Measurements from ENCODE around the gene PBRM1.
"Not testable (repeated sequence)": the region's sequence is repeated elsewhere in the genome, so short reads cannot be mapped to it uniquely, and the experiment has no call there.

The PBRM1 gene

DNA sequence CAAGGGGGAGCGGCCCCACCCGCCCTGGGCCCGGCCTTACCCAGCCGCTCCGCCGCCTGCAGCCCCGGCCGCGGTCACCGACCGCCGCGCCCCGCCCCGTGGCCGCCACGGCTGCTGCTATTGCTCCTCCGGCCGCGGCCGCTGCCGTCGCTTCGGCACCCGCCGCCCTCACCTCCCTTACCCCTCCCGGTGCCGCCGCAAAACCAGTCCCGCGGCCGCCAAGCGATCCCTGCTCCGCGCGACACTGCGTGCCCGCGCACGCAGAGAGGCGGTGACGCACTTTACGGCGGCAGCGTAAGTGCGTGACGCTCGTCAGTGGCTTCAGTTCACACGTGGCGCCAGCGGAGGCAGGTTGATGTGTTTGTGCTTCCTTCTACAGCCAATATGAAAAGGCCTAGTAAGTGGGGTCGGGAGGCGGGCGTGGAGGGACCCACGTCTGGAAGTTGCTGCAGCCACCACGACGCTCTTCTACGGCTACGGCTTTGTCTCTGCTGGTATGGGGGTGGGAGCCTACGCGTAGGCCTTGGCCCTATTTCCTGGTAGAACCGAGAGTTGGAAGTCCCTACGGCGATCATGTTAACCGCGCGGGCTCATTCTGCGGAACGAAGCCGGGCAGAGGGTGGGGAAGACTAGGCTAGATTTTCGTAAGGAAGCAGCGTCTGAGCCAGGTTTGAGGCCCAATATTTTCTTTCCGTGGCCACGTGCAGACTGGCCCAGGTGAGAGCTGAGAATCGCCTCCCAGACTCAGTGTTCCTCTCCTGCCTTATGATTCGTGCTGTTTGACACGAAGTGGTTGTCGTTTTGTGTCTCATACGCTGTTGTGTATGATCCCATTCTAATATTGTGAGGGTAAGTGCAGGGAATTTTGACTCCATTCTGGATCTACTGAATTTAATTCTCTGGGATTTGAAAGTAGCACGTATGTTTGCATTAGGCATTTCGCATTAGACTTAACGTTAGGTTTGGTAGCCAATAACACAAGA lies at the start of gene PBRM1, which contains the start of gene GNL3:
PBRM1 (minus strand) TSS at position 205 of the 983 bp plus-strand sequence.
GNL3 (plus strand) TSS at position 324 of the 983 bp plus-strand sequence; CDS start at position 385, 61 bp downstream.
- DNase-seq, result peak; percentile 97

DNA sequence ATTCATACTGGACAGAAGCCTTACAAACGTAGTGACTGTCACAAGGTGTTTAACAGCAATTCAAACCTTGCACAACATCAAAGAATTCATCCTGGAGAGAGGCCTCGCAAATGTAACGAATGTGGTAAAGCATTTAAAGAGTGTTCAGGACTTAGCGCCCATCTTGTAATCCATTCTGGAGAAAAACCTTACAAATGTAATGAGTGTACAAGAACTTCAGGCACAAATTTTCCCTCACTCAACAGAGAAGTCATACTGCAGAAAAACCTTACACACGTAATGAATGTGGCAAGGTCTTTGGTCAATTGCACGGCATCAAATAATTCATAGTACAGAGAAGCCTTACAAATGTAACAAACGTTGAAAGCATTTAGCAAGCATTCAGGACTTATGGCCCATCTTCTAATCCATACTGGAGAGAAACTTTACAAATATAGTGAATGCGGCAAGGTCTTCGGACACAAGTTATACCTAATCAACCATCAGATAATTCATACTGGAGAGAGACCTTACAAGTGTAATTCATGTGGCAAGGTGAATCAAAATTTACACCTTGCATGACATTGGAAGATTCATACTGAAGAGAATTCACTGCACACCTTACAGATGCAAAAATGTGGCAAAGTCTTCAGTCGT lies 47.7 kb upstream of the PBRM1 start:
- DNase-seq, result no peak

DNA sequence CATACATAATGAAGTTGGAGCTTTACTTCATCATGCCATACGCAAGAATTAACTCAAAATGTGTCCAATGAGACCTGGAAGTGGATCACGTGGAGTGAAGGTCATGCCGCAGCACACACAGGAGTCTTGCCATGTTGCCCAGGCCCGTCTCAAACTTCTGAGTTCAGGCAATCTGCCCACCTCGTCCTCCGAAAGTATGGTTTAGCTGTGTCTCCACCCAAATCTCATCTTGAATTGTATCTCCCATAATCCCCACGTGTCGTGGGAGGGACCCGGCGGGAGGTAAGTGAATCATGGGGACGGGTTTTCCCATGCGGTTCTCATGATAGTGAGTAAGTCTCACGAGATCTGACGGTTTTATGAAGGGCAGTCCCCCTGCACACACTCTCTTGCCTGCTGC lies 45.9 kb upstream of the PBRM1 start:
- DNase-seq, result no peak

- DNase-seq, result no peak
Measured at GRCh38 chr3:52730681-52731080, 45.0 kb upstream of the PBRM1 start.

DNA sequence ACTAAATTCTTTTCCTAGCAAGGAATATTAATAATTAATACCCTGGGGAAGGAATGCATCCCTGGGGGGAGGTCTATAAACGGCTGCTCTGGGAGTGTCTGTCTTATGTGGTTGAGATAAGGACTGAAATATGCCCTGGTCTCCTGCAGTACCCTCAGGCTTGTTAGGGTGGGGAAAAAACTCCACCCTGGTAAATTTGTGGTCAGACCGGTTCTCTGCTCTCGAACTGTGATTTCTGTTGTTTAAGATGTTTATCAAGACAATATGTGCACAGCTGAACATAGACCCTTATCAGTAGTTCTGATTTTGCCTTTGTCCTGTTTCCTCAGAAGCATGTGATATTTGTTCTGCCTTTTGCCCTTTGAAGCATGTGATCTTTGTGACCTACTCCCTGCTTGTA lies 43.0 kb upstream of the PBRM1 start:
- not testable (repeated sequence) for DNase-seq

DNA sequence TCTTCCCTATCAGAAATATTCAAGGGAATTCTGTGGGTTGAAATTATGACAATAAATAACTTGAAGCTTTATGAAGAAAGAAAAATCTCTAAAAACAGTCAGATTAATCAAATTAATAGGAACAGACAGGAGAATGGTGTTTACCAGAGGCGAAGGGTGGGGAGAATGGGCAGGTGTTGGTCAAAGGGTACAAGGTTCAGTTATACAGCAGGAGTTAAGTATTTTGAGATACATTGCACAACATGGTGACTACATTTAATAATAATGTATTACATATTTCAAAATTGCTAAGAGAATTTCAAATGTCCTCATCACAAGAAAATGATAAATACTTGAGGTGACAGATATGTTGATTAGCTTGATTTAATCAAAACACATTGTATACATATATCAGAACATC lies 38.8 kb upstream of the PBRM1 start:
- no peak for DNase-seq

GRCh38 chr3:52723935-52724334 lies 38.2 kb upstream of the PBRM1 start:
- DNase-seq, result no peak

DNA sequence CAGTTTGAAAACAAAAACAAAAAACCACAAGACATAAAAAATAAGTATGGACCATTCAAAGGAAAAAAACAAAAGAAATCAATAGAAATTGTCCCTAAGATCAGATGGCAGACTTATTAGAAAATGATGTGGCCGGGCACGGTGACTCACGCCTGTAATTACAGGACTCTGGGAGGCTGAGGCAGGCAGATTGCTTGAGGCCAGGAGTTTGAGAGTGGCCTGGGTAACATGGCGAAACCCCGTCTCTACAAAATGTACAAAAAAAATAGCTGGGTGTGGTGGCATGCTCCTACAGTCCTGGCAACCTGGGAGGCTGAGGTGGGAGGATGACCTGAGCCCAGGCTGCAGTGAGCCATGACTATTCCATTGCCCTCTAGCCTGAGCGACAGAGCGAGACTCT lies 36.8 kb upstream of the PBRM1 start:
- no peak for DNase-seq

DNA sequence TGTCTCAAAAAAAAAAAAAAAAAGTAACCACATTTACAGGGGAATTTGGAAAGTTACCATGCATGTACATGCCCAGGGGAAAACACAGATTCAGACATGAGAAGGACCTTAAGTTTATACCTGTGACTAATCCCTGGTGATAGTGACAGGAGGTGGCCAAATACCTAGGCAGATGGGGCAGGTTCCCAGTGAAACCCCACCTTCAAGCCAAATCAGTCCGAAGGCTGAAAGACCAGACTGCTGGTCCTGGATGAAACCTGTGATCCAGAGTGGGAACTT lies 36.0 kb upstream of the PBRM1 start:
- DNase-seq, result no peak

DNA sequence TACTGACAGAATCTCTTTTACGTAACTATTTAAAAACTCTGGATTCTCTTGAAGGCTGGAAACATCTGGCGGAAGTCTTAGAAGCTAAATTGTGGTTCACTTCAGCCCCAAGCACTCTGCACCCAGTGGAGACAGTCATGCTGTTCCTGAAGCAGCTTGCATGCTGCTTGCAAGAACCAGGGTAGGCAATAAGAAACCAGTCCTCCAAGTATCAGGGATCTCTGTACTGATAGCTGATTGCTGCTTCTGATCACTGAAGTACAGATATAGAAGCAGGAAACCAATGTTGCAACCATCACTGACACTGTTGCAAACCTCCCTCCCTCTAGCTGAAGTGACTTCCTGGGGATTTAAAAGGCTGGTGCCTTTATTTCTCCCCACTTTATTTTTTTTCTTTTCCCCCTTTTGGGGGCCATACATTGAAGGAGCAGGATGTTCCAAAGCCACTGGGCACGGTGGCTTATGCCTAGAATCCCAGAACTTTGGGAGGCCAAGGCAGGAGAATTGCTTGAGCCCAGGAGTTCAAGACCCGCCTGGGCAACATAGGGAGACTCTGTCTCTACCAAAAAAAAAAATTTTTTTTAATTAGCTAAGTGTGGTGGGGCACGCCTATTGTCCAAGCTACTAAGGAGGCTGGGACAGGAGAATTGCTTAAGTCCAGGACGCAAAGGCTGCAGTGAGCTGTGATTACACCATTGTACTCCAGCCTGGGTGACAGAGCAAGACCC lies 35.5 kb upstream of the PBRM1 start:
- no peak for DNase-seq

DNA sequence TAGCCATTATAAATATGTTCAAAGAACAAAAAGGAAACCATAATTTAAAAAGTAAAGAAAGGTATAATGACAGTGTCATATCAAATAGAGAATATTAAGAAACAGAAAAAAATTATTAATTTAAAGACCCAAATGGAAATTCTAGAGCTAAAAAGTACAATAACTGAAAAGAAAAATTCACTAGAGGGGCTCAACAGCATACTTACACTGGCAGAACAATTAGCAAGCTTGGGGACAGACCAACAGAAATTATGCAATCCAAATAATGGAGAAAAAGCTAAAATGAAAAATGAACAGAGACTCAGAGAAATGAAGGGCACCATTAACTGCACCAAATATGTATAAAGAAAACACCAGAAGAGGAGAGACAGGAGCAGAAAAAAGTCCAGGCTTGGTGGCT lies 33.9 kb upstream of the PBRM1 start:
- no peak for DNase-seq

DNA sequence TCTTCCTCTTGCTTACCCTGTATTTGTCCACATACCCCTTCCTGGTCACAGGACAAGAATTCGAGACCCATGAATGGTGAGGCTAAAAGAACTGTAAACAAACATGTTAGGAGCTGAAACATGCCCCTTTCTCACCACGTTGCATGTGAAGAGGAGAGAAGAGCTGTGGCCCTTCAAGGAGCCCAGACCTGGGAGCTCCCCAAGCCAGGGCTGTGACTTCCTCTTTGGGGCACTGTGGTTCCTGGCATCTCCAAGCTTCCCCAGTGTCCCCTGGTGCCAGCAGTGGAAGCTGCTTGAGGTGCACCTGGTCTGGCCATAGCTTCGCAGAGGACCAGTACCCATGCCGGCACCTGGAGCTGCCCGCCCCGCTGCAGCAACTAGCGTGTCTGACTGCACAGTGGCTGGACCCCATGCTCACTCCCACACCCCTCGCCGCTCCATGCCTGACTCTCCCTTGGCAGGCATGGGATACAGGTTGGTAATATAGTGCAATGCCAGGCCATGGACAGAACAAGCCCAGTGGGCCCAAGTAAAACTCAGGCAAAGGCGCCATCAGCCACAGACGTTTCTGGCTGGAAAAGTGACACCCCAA lies 30.1 kb upstream of the PBRM1 start:
- no peak for DNase-seq

DNA sequence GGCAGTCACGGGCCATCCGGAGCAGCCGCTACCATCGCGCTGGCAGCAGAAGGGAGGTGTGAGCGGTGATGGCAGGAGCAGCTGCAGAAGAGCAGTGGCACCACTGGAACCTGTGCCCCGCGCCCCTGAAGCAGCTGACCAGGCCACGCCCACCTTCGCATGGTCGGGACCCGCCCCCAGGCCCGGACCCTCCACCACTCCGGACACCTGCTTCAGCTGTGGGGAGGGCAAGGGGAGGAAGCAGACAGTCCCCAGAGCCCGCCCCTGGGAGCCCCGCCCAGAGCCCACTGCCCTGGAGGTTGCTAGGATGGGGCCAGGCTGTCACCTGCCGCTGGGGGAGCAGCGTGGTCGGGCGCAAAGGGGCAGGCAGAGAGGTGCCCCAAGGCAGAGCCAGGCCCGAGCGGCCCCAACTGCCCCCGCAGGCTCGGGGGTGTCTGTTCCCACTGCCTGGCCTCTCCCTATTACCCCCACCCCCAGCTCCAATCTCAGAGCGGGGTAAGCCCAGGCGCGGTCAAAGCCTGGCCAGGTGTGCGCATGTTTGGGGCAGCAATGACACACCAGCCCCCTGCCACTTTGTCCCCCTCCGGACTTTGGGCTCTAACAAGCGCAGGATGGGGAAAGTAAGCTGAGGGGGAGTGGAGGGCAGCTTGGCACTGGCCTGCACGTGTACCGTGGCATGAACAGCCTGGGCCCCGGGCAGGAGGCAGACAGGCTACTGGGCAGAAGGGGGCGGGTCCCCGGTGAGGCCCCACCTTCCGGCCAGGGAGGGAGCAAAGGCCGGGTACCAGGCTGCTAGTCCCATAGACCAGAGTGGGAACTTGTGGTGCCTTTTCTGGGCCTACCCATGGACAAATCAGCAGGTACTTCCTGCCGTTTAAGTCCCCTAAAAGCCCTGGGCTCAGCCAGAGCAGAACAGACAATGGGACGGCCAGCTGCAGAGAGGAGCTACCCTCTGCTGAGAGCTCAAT lies 28.9 kb upstream of the PBRM1 start:
- no peak for DNase-seq

GRCh38 chr3:52712291-52713212 lies 26.8 kb upstream of the PBRM1 start:
- DNase-seq, result no peak

DNA sequence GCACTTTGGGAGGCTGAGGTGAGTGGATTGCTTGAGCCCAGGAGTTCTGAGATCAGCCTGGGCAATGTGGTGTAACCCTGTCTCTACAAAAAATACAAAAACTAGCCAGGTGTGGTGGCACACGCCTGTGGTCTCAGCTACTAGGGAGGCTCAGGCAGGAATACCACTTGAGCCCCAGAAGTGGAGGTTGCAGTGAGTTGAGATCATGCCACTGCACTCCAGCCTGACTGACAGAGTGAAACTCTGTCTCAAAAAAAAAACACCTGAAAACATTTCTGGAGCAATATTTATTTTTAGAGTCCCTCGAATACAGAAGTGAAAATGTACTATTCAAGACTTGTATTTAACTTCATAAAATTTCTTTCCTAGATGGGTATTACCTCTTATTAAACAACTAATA lies 24.8 kb upstream of the PBRM1 start:
- DNase-seq, result no peak

GRCh38 chr3:52707585-52707984 lies 21.9 kb upstream of the PBRM1 start:
- no peak for DNase-seq

GRCh38 chr3:52705688-52706686 lies 20.3 kb upstream of the PBRM1 start, which contains the start of the genes GLT8D1 and SPCS1:
GLT8D1 (minus strand) TSS chr3:52705791; CDS start chr3:52700460, 5,331 bp downstream.
SPCS1 (plus strand) TSS chr3:52706106; CDS start chr3:52706247, 141 bp downstream.
- DNase-seq, result peak; percentile 85

DNA sequence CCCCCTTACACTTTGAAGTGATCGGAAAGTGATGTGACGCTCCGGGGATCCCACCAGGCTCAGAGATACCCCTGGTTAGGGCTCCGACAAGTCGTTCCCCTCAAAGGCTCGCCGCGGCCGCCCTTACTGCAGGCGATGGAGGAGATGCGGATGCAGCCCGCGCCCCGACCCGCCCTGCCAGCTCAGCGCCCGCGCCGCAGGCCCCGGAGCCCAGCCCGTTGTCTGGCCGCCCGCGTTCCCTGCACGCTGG lies 19.6 kb upstream of the PBRM1 start:
- DNase-seq, result no peak

- peak; percentile 29 for DNase-seq
Measured at GRCh38 chr3:52704611-52705437, 19.1 kb upstream of the PBRM1 start.

All from fibroblast of skin of right biceps (primary cell).